Liver (tissue), 9 donors: ENCODE data around the gene HMX2. TPM values are rescaled to one million over a fixed set of nuclear protein-coding genes. Genes with fewer than 3 reads are reported as not detected.

ENCODE experiments used
- DNase-seq: peaks from one replicate; pipeline ENCODE4 v3.0.0-alpha.2; 2017; ENCODE audit warnings: low spot score
- H3K27ac ChIP-seq, 2 donors: one replicate each; pipeline ENCODE4 v1.7.0; 2013; ENCODE audit warnings: inconsistent platforms in 2 of 2, low read length in 2 of 2, control low read depth in 1 of 2, low read depth in 1 of 2, mild to moderate bottlenecking in 1 of 2
- H3K27me3 ChIP-seq, 4 donors: one replicate each; pipeline versions ENCODE4 v1.6.1 to v1.7.0; 2013; ENCODE audit warnings: low read length in 3 of 4, inconsistent platforms in 1 of 4, mild to moderate bottlenecking in 1 of 4, moderate library complexity in 1 of 4; ENCODE audit not compliant: control insufficient read depth in 4 of 4, insufficient read depth in 4 of 4
- H3K36me3 ChIP-seq, 4 donors: one replicate each; pipeline versions ENCODE4 v1.6.1 to v1.7.0; 2013; ENCODE audit warnings: low read length in 3 of 4, mild to moderate bottlenecking in 3 of 4, low read depth in 1 of 4, moderate library complexity in 1 of 4; ENCODE audit not compliant: control insufficient read depth in 4 of 4, insufficient read depth in 3 of 4
- H3K4me1 ChIP-seq, 4 donors: one replicate each; pipeline versions ENCODE4 v1.6.1 to v1.7.0; 2013; ENCODE audit warnings: low read length in 3 of 4, mild to moderate bottlenecking in 3 of 4, moderate library complexity in 1 of 4; ENCODE audit not compliant: control insufficient read depth in 4 of 4, insufficient read depth in 4 of 4
- H3K4me3 ChIP-seq, 3 donors: one replicate each; pipeline versions ENCODE4 v1.6.1 to v1.7.0; 2013; ENCODE audit warnings: low read length in 3 of 3, control low read depth in 1 of 3, low read depth in 1 of 3, mild to moderate bottlenecking in 1 of 3
- H3K9ac ChIP-seq, 2 donors: one replicate each; pipeline ENCODE4 v1.7.0; 2013; ENCODE audit warnings: low read length in 2 of 2, mild to moderate bottlenecking in 2 of 2, moderate library complexity in 2 of 2, control low read depth in 1 of 2, low read depth in 1 of 2
- H3K9me3 ChIP-seq, 4 donors: one replicate each; pipeline versions ENCODE4 v1.6.1 to v1.7.0; 2013; ENCODE audit warnings: low read length in 3 of 4; ENCODE audit not compliant: control insufficient read depth in 4 of 4
- ATF3 ChIP-seq: IDR thresholded peaks from 2 replicates; pipeline ENCODE4 v1.6.1; 2016; ENCODE audit warnings: antibody characterized with exemption
- CTCF ChIP-seq: fragments of 150-350 bp; IDR thresholded peaks from 2 replicates; pipeline ENCODE4 v1.5.1; 2017; ENCODE audit warnings: improper control_type of control experiment, low read depth, low read length; ENCODE audit not compliant: missing input control
- FOXA1 ChIP-seq: IDR thresholded peaks from 2 replicates; pipeline ENCODE4 v1.6.1; 2016; ENCODE audit warnings: antibody characterized with exemption
- FOXA2 ChIP-seq: IDR thresholded peaks from 2 replicates; pipeline ENCODE4 v1.6.1; 2016; ENCODE audit warnings: antibody characterized with exemption
- GABPA ChIP-seq, 2 donors: IDR thresholded peaks in 1 of 2; conservative IDR thresholded peaks in 1 of 2; 2 replicates each; pipeline ENCODE4 v1.6.1; 2016; ENCODE audit warnings: antibody characterized with exemption in 2 of 2, mild to moderate bottlenecking in 1 of 2, moderate library complexity in 1 of 2
- HNF4A ChIP-seq, 2 donors: conservative IDR thresholded peaks; 2 replicates each; pipeline ENCODE4 v1.6.1; 2016; ENCODE audit warnings: antibody characterized with exemption in 2 of 2, mild to moderate bottlenecking in 2 of 2
- HNF4G ChIP-seq: IDR thresholded peaks from 2 replicates; pipeline ENCODE4 v1.6.1; 2016; ENCODE audit warnings: antibody characterized with exemption
- JUND ChIP-seq, 2 donors: IDR thresholded peaks; 2 replicates each; pipeline ENCODE4 v1.6.1; 2016; ENCODE audit warnings: antibody characterized with exemption in 2 of 2
- MAX ChIP-seq: IDR thresholded peaks from 2 replicates; pipeline ENCODE4 v1.6.1; 2016; ENCODE audit warnings: antibody characterized with exemption
- NR2F2 ChIP-seq: IDR thresholded peaks from 2 replicates; pipeline ENCODE4 v1.6.1; 2016; ENCODE audit warnings: antibody characterized with exemption
- RAD21 ChIP-seq, 2 donors: IDR thresholded peaks; 2 replicates each; pipeline ENCODE4 v1.6.1; 2016; ENCODE audit warnings: antibody characterized with exemption in 2 of 2, mild to moderate bottlenecking in 2 of 2
- REST ChIP-seq: IDR thresholded peaks from 2 replicates; pipeline ENCODE4 v1.6.1; 2016; ENCODE audit warnings: antibody characterized with exemption, mild to moderate bottlenecking
- RXRA ChIP-seq, 2 donors: IDR thresholded peaks; 2 replicates each; pipeline ENCODE4 v1.6.1; 2017 to 2018; ENCODE audit warnings: antibody characterized with exemption in 2 of 2, mild to moderate bottlenecking in 1 of 2
- TAF1 ChIP-seq: conservative IDR thresholded peaks from 2 replicates; pipeline ENCODE4 v1.6.1; 2016; ENCODE audit warnings: antibody characterized with exemption, mild to moderate bottlenecking
- YY1 ChIP-seq: IDR thresholded peaks from 2 replicates; pipeline ENCODE4 v1.6.1; 2016; ENCODE audit warnings: antibody characterized with exemption, mild to moderate bottlenecking
- ZBTB33 ChIP-seq: IDR thresholded peaks from 2 replicates; pipeline ENCODE4 v1.6.1; 2016; ENCODE audit warnings: antibody characterized with exemption
- WGBS: extraction: QIAGEN DNeasy Blood & Tissue Kit; methylation state at CpG from one replicate; pipeline ENCODE4 v1.1.7; 2013; 5-methylcytosine and 5-hydroxymethylcytosine counted together
- polyA plus RNA-seq, 2 donors: library from polyadenylated mRNA; stranded (reverse) in 1 of 2; unstranded in 1 of 2; fragments of 200-250 nt in 1 of 2; fragments of >200 nt in 1 of 2; fragmentation: Nextera tagmentation in 1 of 2; extraction: Ambion mirVana in 1 of 2; gene quantifications; one replicate each; pipeline versions ENCODE4 v1.2.1 to v1.2.3, GENCODE V29; 2013 to 2015
- total RNA-seq, 2 donors: library from RNA; depleted of rRNA; stranded (reverse); fragments of >200 nt; gene quantifications; one replicate each; pipeline ENCODE4 v1.2.3, GENCODE V29; 2014
- donor health status: healthy.
- donor health status: healthy.
- donor health status: healthy.
- donor health status: healthy.
- donor health status: healthy.

HMX2 gene
- total and polyA plus RNA-seq, 4 donors: not detected

DNA sequence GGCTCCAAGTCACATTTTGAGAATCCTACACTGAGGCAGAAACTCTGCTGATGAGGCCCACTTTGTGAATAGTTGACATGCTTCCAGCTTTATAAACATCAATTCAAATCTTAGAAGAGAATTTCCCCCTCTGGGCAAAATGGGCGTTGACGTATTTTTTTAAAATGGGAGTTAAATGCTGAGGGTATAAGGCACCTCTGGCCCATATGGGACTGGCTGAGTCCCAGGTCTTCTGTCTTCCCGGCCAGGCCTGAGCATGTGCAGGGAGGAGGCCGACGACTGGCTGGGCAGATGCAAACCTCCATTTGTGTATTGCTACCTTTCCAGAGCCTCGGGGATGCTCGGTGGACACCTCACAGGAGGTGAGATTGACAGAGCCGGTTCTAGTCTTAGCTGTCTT is 44.0 kb downstream of the HMX2 start:
- 96% methylated on average over 8 of the region's 8 CpGs for WGBS
- H3K4me3 ChIP-seq: no peak overlapping the region
- H3K9ac ChIP-seq: no peak overlapping the region
- H3K4me1 ChIP-seq: no peaks in the 10 kb centered on the region
- DNase-seq: no peak
- H3K36me3 ChIP-seq: no peaks in the 10 kb centered on the region
- TF ChIP-seq HNF4A (conservative IDR thresholded peaks at IDR 0.05) (no peak), REST (no peak)
- H3K27me3 ChIP-seq: no peaks in the 10 kb centered on the region
- H3K27ac ChIP-seq: no peak overlapping the region
- H3K9me3 ChIP-seq: no peaks in the 10 kb centered on the region

- Histone ChIP-seq H3K4me3 (no peak overlapping the region), H3K36me3 (no peaks in the 10 kb centered on the region), H3K4me1 (no peaks in the 10 kb centered on the region), H3K9me3 (no peaks in the 10 kb centered on the region), H3K9ac (no peak overlapping the region), H3K27ac (no peak overlapping the region), H3K27me3 (no peaks in the 10 kb centered on the region)
- DNase-seq: no peak
- WGBS: 96% methylated on average over 9 of the region's 9 CpGs
- TF ChIP-seq FOXA1 (no peak), CTCF (no peak), RAD21 (IDR thresholded peaks at IDR 0.05) (no peak), GABPA (IDR thresholded peaks at IDR 0.05 in 1 of 2, conservative IDR thresholded peaks at IDR 0.05 in 1 of 2) (no peak), HNF4G (no peak), MAX (no peak), FOXA2 (no peak), ZBTB33 (no peak), REST (no peak), NR2F2 (no peak), RXRA (IDR thresholded peaks at IDR 0.05) (no peak), YY1 (no peak), HNF4A (conservative IDR thresholded peaks at IDR 0.05) (no peak), JUND (IDR thresholded peaks at IDR 0.05) (no peak), ATF3 (no peak), TAF1 (no peak)
These were observed 46.1 kb downstream of the HMX2 start for GRCh38 chr10:123194056-123194455.
